K562 (cell line): ENCODE data around the gene TANC1.

Source experiments
- ATF3 ChIP-seq, 2 experiments: fragments of 450-650 bp in 1 of 2; sonication (generic) in 1 of 2; formaldehyde crosslinking in 1 of 2; IDR thresholded peaks in 1 of 2; conservative IDR thresholded peaks in 1 of 2; 2 replicates each; pipeline versions ENCODE4 v1.6.1 to v1.8.1; 2016 to 2023; ENCODE audit warnings: mild to moderate bottlenecking in 2 of 2, moderate library complexity in 2 of 2, inconsistent platforms in 1 of 2, missing genetic modification reagents in 1 of 2
- POLR2A ChIP-seq: fragments of 450-650 bp; conservative IDR thresholded peaks from 2 replicates; pipeline ENCODE4 v1.6.1; 2016
- POLR3A ChIP-seq: IDR thresholded peaks from 2 replicates; pipeline ENCODE4 v1.6.1; 2011; ENCODE audit warnings: borderline replicate concordance, mild to moderate bottlenecking, moderate library complexity; ENCODE audit not compliant: insufficient read length, insufficient read depth; ENCODE audit errors: extremely low read depth
- RAD21 ChIP-seq, 2 experiments: fragments of 250-450 bp in 1 of 2; fragments of 450-650 bp in 1 of 2; sonication (Bioruptor Pico) in 1 of 2; formaldehyde crosslinking in 1 of 2; IDR thresholded peaks in 1 of 2; conservative IDR thresholded peaks in 1 of 2; 2 replicates each; pipeline versions ENCODE4 v1.4.0 to v1.8.0; 2020 to 2022; ENCODE audit warnings: mild to moderate bottlenecking in 2 of 2, moderate library complexity in 1 of 2
- RAD51 ChIP-seq: fragments of 450-650 bp; IDR thresholded peaks from 2 replicates; pipeline ENCODE4 v1.7.1; 2016; ENCODE audit warnings: low read depth, mild to moderate bottlenecking, borderline replicate concordance
- XRCC3 ChIP-seq: fragments of 450-650 bp; IDR thresholded peaks from 2 replicates; pipeline ENCODE4 v1.6.1; 2017; ENCODE audit warnings: mild to moderate bottlenecking, moderate library complexity
- ZNF318 ChIP-seq, 2 experiments: fragments of 450-650 bp; IDR thresholded peaks; 2 replicates each; pipeline ENCODE4 v1.6.1; 2016; ENCODE audit warnings: mild to moderate bottlenecking in 2 of 2, borderline replicate concordance in 1 of 2, low read depth in 1 of 2, moderate library complexity in 1 of 2
- TF ChIP-seq, protein P1 (sequence below): sonication (generic); formaldehyde crosslinking; IDR thresholded peaks from 2 replicates; pipeline ENCODE4 v1.9.0; 2022; ENCODE audit warnings: mild to moderate bottlenecking, missing genetic modification reagents

GRCh38 chr2:159183346-159183745 lies 214.9 kb downstream of the TANC1 start:
- TF ChIP-seq RAD21 (CRISPR knock-in tag; conservative IDR thresholded peaks at IDR 0.05 in 1 of 2, IDR thresholded peaks at IDR 0.05 in 1 of 2) (no peak), ATF3 (IDR thresholded peaks at IDR 0.05) (no peak), ATF3 (CRISPR knock-in tag; conservative IDR thresholded peaks at IDR 0.05) (no peak), RAD51 (no peak), POLR2A (no peak), XRCC3 (no peak), POLR3A (no peak), ZNF318 (IDR thresholded peaks at IDR 0.05; ENCODE audit: borderline replicate concordance in 1 of 2, low read depth in 1 of 2) (no peak)
- TF ChIP-seq, protein P1, sequence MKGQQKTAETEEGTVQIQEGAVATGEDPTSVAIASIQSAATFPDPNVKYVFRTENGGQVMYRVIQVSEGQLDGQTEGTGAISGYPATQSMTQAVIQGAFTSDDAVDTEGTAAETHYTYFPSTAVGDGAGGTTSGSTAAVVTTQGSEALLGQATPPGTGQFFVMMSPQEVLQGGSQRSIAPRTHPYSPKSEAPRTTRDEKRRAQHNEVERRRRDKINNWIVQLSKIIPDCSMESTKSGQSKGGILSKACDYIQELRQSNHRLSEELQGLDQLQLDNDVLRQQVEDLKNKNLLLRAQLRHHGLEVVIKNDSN (CRISPR knock-in tag) = no peak
